ENCODE results near the gene MGAT5.

MGAT5 gene

GRCh38 chr2:134347756-134348155, 93.9 kb downstream of the MGAT5 start:
- no peaks in the 10 kb centered on the region for H3K27me3 ChIP-seq (ENCODE audit: control insufficient read depth, insufficient read depth, low read length)
- H3K4me3 ChIP-seq (ENCODE audit: low read length): no peak overlapping the region
- H3K4me1 ChIP-seq (ENCODE audit: control insufficient read depth, insufficient read depth, low read length): no peaks in the 10 kb centered on the region
- no peaks in the 10 kb centered on the region for H3K9me3 ChIP-seq (ENCODE audit: control insufficient read depth, insufficient read depth, low read length)
- DNase-seq (ENCODE audit: low read depth, low spot score): no peak
- no CpG with 5 or more reads among the region's 3 CpGs for WGBS (ENCODE audit: insufficient coverage, insufficient read length)
- no peak overlapping the region for H3K27ac ChIP-seq (ENCODE audit: low read length)
- H3K36me3 ChIP-seq (ENCODE audit: control insufficient read depth, insufficient read depth, low read length): no peaks in the 10 kb centered on the region

DNA sequence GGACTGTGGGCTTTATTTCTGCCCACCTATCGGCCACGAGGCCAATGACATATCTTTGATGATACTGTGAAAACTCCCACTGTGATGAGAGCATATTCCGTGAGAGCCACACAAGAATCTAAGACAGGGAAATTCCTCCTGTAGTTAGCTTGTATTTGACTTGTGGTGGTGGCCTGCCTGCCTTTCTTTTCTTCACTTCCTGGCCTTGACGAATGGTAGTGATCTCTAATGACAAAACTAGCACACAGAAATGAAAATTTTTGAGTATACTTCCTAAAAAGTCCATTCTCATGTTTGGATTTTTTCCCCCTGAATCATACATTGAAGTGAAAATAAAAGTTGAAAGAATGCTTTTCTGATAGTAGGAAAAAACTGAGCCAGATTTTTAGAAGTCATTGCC, 94.4 kb downstream of the MGAT5 start:
- no CpG with 5 or more reads among the region's 4 CpGs for WGBS (ENCODE audit: insufficient coverage, insufficient read length)
- H3K9me3 ChIP-seq (ENCODE audit: control insufficient read depth, insufficient read depth, low read length): no peaks in the 10 kb centered on the region
- H3K4me3 ChIP-seq (ENCODE audit: low read length): no peak overlapping the region
- no peaks in the 10 kb centered on the region for H3K27me3 ChIP-seq (ENCODE audit: control insufficient read depth, insufficient read depth, low read length)
- no peak for DNase-seq (ENCODE audit: low read depth, low spot score)
- H3K27ac ChIP-seq (ENCODE audit: low read length): no peak overlapping the region
- H3K4me1 ChIP-seq (ENCODE audit: control insufficient read depth, insufficient read depth, low read length): no peaks in the 10 kb centered on the region
- H3K36me3 ChIP-seq (ENCODE audit: control insufficient read depth, insufficient read depth, low read length): no peaks in the 10 kb centered on the region

- no peaks in the 10 kb centered on the region for H3K27me3 ChIP-seq (ENCODE audit: control insufficient read depth, insufficient read depth, low read length)
- no peaks in the 10 kb centered on the region for H3K36me3 ChIP-seq (ENCODE audit: control insufficient read depth, insufficient read depth, low read length)
- H3K9me3 ChIP-seq (ENCODE audit: control insufficient read depth, insufficient read depth, low read length): no peaks in the 10 kb centered on the region
- no CpG with 5 or more reads among the region's 5 CpGs for WGBS (ENCODE audit: insufficient coverage, insufficient read length)
- DNase-seq (ENCODE audit: low read depth, low spot score): no peak
- no peak overlapping the region for H3K27ac ChIP-seq (ENCODE audit: low read length)
- no peaks in the 10 kb centered on the region for H3K4me1 ChIP-seq (ENCODE audit: control insufficient read depth, insufficient read depth, low read length)
- H3K4me3 ChIP-seq (ENCODE audit: low read length): no peak overlapping the region
Measured at GRCh38 chr2:134348760-134349159, 94.9 kb downstream of the MGAT5 start.

DNA sequence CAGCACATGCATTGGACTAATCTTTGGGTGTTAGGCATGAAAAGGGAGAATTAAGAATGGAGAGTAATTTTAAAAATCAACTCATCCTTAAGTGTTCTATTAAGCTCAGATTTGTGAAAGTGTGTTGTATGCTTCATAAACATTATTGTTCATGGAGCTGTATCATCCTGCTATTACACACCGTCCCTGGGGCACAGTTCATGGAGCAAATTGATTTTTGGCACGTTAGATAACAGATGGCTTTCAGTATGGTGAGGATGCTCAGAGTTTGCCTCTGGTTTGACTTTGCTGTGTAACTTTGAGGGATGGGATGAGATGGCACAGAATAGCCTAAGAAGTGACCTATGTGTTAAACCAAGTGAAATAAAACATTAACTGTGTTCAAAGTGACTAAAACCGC, 97.1 kb downstream of the MGAT5 start:
- Histone ChIP-seq H3K4me1 (ENCODE audit: control insufficient read depth, insufficient read depth, low read length) (no peaks in the 10 kb centered on the region), H3K27ac (ENCODE audit: low read length) (no peak overlapping the region), H3K27me3 (ENCODE audit: control insufficient read depth, insufficient read depth, low read length) (no peaks in the 10 kb centered on the region), H3K36me3 (ENCODE audit: control insufficient read depth, insufficient read depth, low read length) (no peaks in the 10 kb centered on the region), H3K9me3 (ENCODE audit: control insufficient read depth, insufficient read depth, low read length) (no peaks in the 10 kb centered on the region), H3K4me3 (ENCODE audit: low read length) (no peak overlapping the region)
- WGBS (ENCODE audit: insufficient coverage, insufficient read length): no CpG with 5 or more reads among the region's 3 CpGs
- DNase-seq (ENCODE audit: low read depth, low spot score): no peak

DNA sequence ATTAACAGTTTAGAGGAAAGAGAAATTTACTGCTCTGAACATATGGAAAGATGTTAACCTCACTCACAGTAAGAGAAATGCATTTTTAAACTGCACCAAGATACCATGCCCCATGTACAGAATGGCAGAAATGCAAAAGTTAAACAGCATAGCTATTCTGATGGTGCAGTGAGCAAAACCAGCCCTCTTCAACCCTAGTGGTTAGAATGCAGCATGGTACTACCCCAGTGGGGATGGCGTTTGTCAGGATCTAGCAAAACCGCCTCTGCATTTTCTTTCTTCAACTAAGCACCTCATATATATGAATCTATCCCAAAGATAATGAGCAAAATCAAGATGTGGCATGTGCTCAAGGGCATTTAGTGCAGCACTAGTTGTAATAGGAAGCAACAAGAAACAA, 98.0 kb downstream of the MGAT5 start:
- Histone ChIP-seq H3K9me3 (ENCODE audit: control insufficient read depth, insufficient read depth, low read length) (no peaks in the 10 kb centered on the region), H3K27ac (ENCODE audit: low read length) (no peak overlapping the region), H3K4me3 (ENCODE audit: low read length) (no peak overlapping the region), H3K4me1 (ENCODE audit: control insufficient read depth, insufficient read depth, low read length) (no peaks in the 10 kb centered on the region), H3K36me3 (ENCODE audit: control insufficient read depth, insufficient read depth, low read length) (no peaks in the 10 kb centered on the region), H3K27me3 (ENCODE audit: control insufficient read depth, insufficient read depth, low read length) (no peaks in the 10 kb centered on the region)
- no CpG with 5 or more reads among the region's 2 CpGs for WGBS (ENCODE audit: insufficient coverage, insufficient read length)
- no peak for DNase-seq (ENCODE audit: low read depth, low spot score)

- no CpG with 5 or more reads among the region's 3 CpGs for WGBS (ENCODE audit: insufficient coverage, insufficient read length)
- H3K4me3 ChIP-seq (ENCODE audit: low read length): no peak overlapping the region
- H3K4me1 ChIP-seq (ENCODE audit: control insufficient read depth, insufficient read depth, low read length): no peaks in the 10 kb centered on the region
- DNase-seq (ENCODE audit: low read depth, low spot score): no peak
- H3K9me3 ChIP-seq (ENCODE audit: control insufficient read depth, insufficient read depth, low read length): no peaks in the 10 kb centered on the region
- H3K27me3 ChIP-seq (ENCODE audit: control insufficient read depth, insufficient read depth, low read length): no peaks in the 10 kb centered on the region
- no peaks in the 10 kb centered on the region for H3K36me3 ChIP-seq (ENCODE audit: control insufficient read depth, insufficient read depth, low read length)
- no peak overlapping the region for H3K27ac ChIP-seq (ENCODE audit: low read length)
Measured at GRCh38 chr2:134352844-134353243, 99.0 kb downstream of the MGAT5 start.

DNA sequence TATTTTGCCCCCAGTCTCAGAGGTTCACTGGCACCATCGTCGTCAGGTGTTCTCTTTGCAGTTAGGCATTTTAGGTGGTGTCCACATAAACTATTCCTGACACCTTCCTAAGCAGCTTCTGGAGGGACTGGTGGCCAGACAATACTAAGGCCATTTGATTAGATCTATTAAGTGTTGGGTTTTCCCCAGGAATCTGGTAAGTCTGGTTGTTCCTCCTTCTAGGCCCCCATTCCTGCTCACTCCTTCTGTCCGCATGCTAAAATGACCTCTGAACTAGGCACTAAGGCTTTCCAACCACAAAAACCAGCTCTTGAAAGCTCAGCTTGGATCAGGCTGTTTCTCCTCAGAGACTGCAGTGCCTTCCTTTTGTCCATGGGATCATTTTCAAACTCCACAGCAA, 100.7 kb downstream of the MGAT5 start:
- Histone ChIP-seq H3K36me3 (ENCODE audit: control insufficient read depth, insufficient read depth, low read length) (no peaks in the 10 kb centered on the region), H3K4me1 (ENCODE audit: control insufficient read depth, insufficient read depth, low read length) (no peaks in the 10 kb centered on the region), H3K9me3 (ENCODE audit: control insufficient read depth, insufficient read depth, low read length) (no peaks in the 10 kb centered on the region), H3K27ac (ENCODE audit: low read length) (no peak overlapping the region), H3K27me3 (ENCODE audit: control insufficient read depth, insufficient read depth, low read length) (no peaks in the 10 kb centered on the region), H3K4me3 (ENCODE audit: low read length) (no peak overlapping the region)
- no peak for DNase-seq (ENCODE audit: low read depth, low spot score)
- no CpG with 5 or more reads among the region's 3 CpGs for WGBS (ENCODE audit: insufficient coverage, insufficient read length)

- H3K9me3 ChIP-seq (ENCODE audit: control insufficient read depth, insufficient read depth, low read length): no peaks in the 10 kb centered on the region
- DNase-seq (ENCODE audit: low read depth, low spot score): no peak
- no peaks in the 10 kb centered on the region for H3K36me3 ChIP-seq (ENCODE audit: control insufficient read depth, insufficient read depth, low read length)
- H3K27me3 ChIP-seq (ENCODE audit: control insufficient read depth, insufficient read depth, low read length): no peaks in the 10 kb centered on the region
- no CpG with 5 or more reads among the region's 3 CpGs for WGBS (ENCODE audit: insufficient coverage, insufficient read length)
- no peak overlapping the region for H3K4me3 ChIP-seq (ENCODE audit: low read length)
- no peaks in the 10 kb centered on the region; the same call in 1 of the 2 replicates for H3K4me1 ChIP-seq (ENCODE audit: control insufficient read depth, insufficient read depth, low read length)
- no peak overlapping the region for H3K27ac ChIP-seq (ENCODE audit: low read length)
Measured at GRCh38 chr2:134357814-134358213, 103.9 kb downstream of the MGAT5 start.

DNA sequence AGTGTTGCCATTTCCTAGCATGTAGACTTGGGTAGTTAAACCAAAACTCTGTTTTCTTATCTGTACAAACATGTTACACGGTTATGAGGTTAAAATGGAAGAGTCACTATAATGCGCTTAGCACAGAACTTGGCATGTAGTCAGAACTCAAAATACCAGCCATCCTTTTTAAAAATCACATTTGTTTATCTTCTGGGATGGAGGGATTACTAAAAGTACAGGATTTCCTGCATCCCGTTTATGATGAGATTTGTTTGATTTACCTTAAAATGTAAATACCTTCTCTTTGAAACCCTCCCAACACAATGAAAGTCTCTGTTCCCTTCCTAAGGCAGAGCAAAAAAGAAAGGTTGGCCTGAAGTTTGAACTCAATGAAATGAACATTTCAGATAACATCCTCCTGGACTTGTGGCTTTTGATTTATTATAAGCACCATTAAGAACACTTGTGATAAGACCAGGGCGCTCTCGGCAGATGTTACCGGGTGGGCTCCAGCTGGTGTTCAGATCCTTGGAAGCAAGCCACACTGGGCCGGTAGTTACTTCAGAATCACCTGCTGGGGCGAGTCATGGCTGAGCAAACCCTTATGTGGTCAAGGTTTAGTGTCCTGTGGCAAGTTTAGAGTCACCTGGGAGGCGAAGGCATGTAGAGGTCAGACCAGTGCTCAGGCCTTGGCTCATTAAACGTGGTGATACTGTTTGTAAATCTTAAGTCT, 105.7 kb downstream of the MGAT5 start:
- H3K36me3 ChIP-seq (ENCODE audit: control insufficient read depth, insufficient read depth, low read length): no peaks in the 10 kb centered on the region
- no peaks in the 10 kb centered on the region for H3K27me3 ChIP-seq (ENCODE audit: control insufficient read depth, insufficient read depth, low read length)
- no peak for DNase-seq (ENCODE audit: low read depth, low spot score)
- H3K4me1 ChIP-seq (ENCODE audit: control insufficient read depth, insufficient read depth, low read length): no peaks in the 10 kb centered on the region; the same call in 1 of the 2 replicates
- no CpG with 5 or more reads among the region's 10 CpGs for WGBS (ENCODE audit: insufficient coverage, insufficient read length)
- H3K9me3 ChIP-seq (ENCODE audit: control insufficient read depth, insufficient read depth, low read length): no peaks in the 10 kb centered on the region
- H3K27ac ChIP-seq (ENCODE audit: low read length): no peak overlapping the region
- H3K4me3 ChIP-seq (ENCODE audit: low read length): no peak overlapping the region

- Histone ChIP-seq H3K4me1 (ENCODE audit: control insufficient read depth, insufficient read depth, low read length) (no peaks in the 10 kb centered on the region; the same call in 1 of the 2 replicates), H3K27me3 (ENCODE audit: control insufficient read depth, insufficient read depth, low read length) (no peaks in the 10 kb centered on the region), H3K27ac (ENCODE audit: low read length) (no peak overlapping the region), H3K36me3 (ENCODE audit: control insufficient read depth, insufficient read depth, low read length) (no peaks in the 10 kb centered on the region), H3K9me3 (ENCODE audit: control insufficient read depth, insufficient read depth, low read length) (no peaks in the 10 kb centered on the region), H3K4me3 (ENCODE audit: low read length) (no peak overlapping the region)
- DNase-seq (ENCODE audit: low read depth, low spot score): no peak
- no CpG with 5 or more reads among the region's 10 CpGs for WGBS (ENCODE audit: insufficient coverage, insufficient read length)
Measured at GRCh38 chr2:134360745-134361487, 107.0 kb downstream of the MGAT5 start.
